Ramos (cell line): Measurements from ENCODE around the gene KLK15.

Source experiments
- in situ Hi-C: fragments of 300-500 bp; cut with MboI; formaldehyde crosslinking; loops from one replicate; pipeline ENCODE4 v1.14.3; 2022; ENCODE audit warnings: low sequenced_read_pairs; ENCODE audit not compliant: unreplicated experiment

Gene KLK15

DNA sequence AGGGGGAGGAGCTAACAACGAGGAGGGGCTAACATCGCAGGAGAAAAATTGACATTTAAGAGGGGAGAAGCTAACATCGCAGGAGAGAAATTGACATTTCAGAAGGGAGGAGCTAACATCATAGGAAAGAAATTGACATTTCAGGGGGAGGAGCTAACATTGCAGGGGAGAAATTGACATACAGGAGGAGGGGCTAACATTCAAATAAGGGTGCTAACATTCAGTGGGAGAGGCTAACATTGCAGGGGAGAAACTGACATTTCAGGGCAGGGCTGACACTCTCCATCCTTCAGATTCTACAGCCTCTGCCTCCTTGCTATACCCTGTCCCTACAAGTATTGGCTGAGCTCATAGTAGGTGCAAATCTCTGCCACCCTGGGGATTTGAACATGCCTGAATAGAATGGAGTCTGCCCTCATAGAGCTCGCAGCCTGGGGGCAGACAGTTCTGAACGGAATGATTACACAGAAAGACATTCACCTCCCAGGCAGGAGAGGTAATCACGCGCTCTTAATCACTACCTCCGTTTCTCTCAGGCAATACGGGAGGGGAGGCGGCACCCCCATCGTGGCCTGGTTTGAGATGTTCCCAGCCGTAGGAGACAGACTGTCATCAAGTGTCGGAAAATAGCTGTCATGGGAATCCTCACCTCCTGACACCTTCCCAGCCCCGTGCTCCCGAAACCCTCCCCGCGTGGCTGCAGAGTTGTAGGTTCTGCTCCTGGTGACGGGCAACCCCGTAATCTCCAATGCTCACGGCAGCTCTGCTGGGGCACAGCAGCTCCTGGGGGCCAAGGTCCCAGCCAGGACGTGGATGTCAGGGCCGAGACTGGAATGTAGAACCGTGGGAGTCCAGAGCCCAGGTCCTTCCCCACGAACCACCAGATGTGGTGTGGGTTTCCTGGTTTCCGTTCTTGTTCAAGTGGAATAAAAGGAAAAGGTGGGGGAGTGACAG lies 53.6 kb downstream of the KLK15 start:
- in situ Hi-C loops, result loop anchor here (5.0 to 25.0 kb wide), 3 partner anchors 242 to 517 kb away; no protein-coding TSS in a partner anchor

DNA sequence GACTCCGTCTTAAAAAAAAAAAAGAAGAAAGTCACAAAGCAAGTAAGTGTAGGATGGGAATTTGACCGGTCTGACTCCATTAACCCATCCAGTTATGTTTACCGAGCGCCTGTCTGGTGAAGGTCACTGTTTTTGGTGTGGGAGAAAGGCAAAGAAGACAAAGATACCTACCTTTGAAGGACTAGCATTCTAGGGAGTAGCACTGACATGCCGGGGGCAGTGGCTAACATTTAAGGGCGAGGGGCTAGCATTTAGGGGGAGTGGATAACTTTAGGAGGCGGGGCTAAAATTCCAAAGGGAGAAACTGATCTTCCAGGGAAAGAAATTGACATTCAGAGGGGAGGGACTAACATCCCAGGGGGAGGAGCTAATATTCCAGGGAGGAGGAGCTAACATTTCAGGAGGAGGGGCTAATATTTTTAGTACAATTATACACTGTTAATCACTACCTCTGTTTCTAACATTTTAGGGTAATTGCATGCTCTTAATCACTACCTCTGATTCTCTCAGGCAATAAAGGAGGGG lies 54.4 kb downstream of the KLK15 start:
- in situ Hi-C loops, result loop anchor here (25.0 kb wide), 1 partner anchor 517 kb away; no protein-coding TSS in a partner anchor

DNA sequence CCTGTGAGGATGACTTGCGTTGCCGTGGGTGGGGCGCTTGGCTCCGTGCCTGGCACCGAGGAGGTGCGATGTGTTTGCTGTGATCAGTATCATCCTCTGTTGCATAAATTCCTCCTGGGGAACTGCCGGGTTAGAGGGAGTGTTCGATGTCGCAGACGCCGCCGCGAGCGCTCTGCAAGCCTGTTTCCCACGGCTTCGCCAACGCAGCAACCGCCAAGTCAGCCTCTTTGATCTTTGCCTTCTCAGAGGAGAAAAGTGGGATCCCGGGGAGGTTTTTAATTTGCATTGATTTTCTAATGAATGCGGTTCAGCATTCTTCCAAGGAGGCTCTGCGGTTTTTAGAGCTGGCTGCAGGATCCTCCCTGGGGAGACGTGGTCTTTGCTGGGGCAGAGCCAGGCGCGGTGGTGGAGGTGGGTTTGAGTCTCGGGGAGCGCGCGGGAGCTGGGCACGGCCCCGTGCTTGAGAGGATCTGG lies 55.5 kb downstream of the KLK15 start:
- in situ Hi-C loops, result loop anchor here (25.0 kb wide), 1 partner anchor 516 kb away; no protein-coding TSS in a partner anchor

DNA sequence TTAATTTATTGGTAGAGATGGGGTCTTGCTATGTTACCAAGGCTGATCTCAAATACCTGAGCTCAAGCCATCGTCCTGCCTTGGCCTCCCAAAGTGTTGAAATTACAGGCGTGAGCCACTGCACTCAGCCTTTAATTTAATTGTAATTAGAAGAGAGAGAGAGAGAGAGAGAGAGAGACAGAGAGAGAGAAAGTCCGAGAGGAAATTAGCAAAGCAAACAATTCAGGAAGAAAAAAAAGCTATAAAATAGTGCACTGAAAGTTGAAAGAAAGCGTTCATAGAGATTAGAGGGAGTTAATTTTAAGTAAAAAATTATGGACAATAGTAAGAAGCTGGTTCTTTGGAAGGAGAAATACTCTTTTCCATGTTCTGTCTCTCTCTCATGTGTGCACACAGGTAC lies 56.1 kb downstream of the KLK15 start:
- in situ Hi-C loops, result loop anchor here (25.0 kb wide), 1 partner anchor 515 kb away; no protein-coding TSS in a partner anchor

DNA sequence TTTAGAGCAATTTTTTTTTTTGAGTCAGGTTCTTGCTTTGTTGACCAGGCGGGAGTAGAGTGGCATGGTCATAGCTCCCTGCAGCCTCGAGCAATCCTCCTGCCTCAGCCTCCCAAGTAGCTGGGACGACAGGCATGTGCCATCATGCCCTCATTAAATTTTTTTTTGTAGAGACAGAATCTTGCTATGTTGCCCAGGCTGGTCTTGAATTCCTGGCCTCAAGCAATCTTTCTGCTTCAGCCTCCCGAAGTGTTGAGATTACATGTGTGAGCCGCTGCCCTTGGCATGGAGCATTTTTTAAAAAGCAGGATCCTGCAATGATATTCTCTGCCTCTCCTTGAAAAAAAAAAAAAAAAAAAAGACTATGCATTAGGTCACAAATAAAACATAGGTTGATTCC lies 57.2 kb downstream of the KLK15 start:
- in situ Hi-C loops, result loop anchor here (25.0 kb wide), 1 partner anchor 514 kb away; no protein-coding TSS in a partner anchor
